ENCODE measurements around the gene CENPN.

Gene CENPN

GRCh38 chr16:81006813-81007695 is at the start of gene CENPN, which contains the start of gene CMC2:
Gene CENPN (plus strand): TSS chr16:81007214. CDS start chr16:81011940, 4,726 bp downstream.
Gene CMC2 (minus strand): TSS chr16:81006885. CDS start chr16:80997394, 9,491 bp downstream.
- peak; percentile 97 for DNase-seq (ENCODE audit: low spot score)

- DNase-seq (ENCODE audit: low spot score) = no peak
Measured at GRCh38 chr16:80958284-80958683, 48.7 kb upstream of the CENPN start.

- DNase-seq (ENCODE audit: low spot score) = no peak
Measured at GRCh38 chr16:80962879-80963278, 44.1 kb upstream of the CENPN start.

GRCh38 chr16:80964351-80964750 is 42.7 kb upstream of the CENPN start:
- no peak for DNase-seq (ENCODE audit: low spot score)

- no peak for DNase-seq (ENCODE audit: low spot score)
Measured at GRCh38 chr16:80966617-80967016, 40.4 kb upstream of the CENPN start.

GRCh38 chr16:80968386-80969113 is 38.5 kb upstream of the CENPN start:
- DNase-seq (ENCODE audit: low spot score) = no peak

GRCh38 chr16:80969114-80969484 is 37.9 kb upstream of the CENPN start:
- DNase-seq (ENCODE audit: low spot score) = no peak

- no peak for DNase-seq (ENCODE audit: low spot score)
Measured at GRCh38 chr16:80971819-80972218, 35.2 kb upstream of the CENPN start.

- no peak for DNase-seq (ENCODE audit: low spot score)
Measured at GRCh38 chr16:80972611-80973010, 34.4 kb upstream of the CENPN start.

GRCh38 chr16:80973991-80974390 is 33.0 kb upstream of the CENPN start:
- DNase-seq (ENCODE audit: low spot score) = no peak

GRCh38 chr16:80974649-80975376 is 32.2 kb upstream of the CENPN start:
- no peak for DNase-seq (ENCODE audit: low spot score)

- DNase-seq (ENCODE audit: low spot score) = no peak
Measured at GRCh38 chr16:80976946-80977345, 30.1 kb upstream of the CENPN start.

- DNase-seq (ENCODE audit: low spot score) = no peak
Measured at GRCh38 chr16:80981103-80981502, 25.9 kb upstream of the CENPN start.

- no peak for DNase-seq (ENCODE audit: low spot score)
Measured at GRCh38 chr16:80982646-80983045, 24.4 kb upstream of the CENPN start.

- DNase-seq (ENCODE audit: low spot score) = no peak
Measured at GRCh38 chr16:80984124-80984892, 22.7 kb upstream of the CENPN start.

- no peak for DNase-seq (ENCODE audit: low spot score)
Measured at GRCh38 chr16:80985611-80986010, 21.4 kb upstream of the CENPN start.

GRCh38 chr16:80986557-80986956 is 20.5 kb upstream of the CENPN start:
- no peak for DNase-seq (ENCODE audit: low spot score)

GRCh38 chr16:80988756-80989155 is 18.3 kb upstream of the CENPN start:
- DNase-seq (ENCODE audit: low spot score) = no peak

GRCh38 chr16:80989801-80990200 is 17.2 kb upstream of the CENPN start:
- DNase-seq (ENCODE audit: low spot score) = no peak

- DNase-seq (ENCODE audit: low spot score) = no peak
Measured at GRCh38 chr16:80990577-80990976, 16.4 kb upstream of the CENPN start.

- DNase-seq (ENCODE audit: low spot score) = no peak
Measured at GRCh38 chr16:80990978-80991377, 16.0 kb upstream of the CENPN start.

All from GM03348 (cell line).